ENCODE results near the gene SLC5A11. TPM values are rescaled to one million over a fixed set of nuclear protein-coding genes. Genes with fewer than 3 reads are reported as not detected.

Gene SLC5A11
- total RNA-seq, 1 experiment from 2014 or later, result 0.22 TPM

GRCh38 chr16:24820522-24820921 lies 25.2 kb upstream of the SLC5A11 start:
- Histone ChIP-seq H2BK20ac (ENCODE audit: low read depth, low read length, poor library complexity, severe bottlenecking) (no peak overlapping the region), H3K4me2 (ENCODE audit: insufficient read depth, insufficient read length, low read length) (no peak overlapping the region), H3K18ac (ENCODE audit: insufficient read length, low read depth, low read length) (no peak overlapping the region), H3K56ac (ENCODE audit: insufficient read length, low read depth, low read length) (no peak overlapping the region), H3K79me2 (ENCODE audit: insufficient read depth, low read length) (no peaks in the 10 kb centered on the region), H2BK120ac (ENCODE audit: low read depth, low read length, poor library complexity, severe bottlenecking) (no peak overlapping the region), H3K9ac (ENCODE audit: extremely low read depth, insufficient read length, low read length) (no peak overlapping the region), H3T11ph (ENCODE audit: low read length) (no peak overlapping the region), H4K91ac (ENCODE audit: insufficient read length, low read depth, low read length) (no peak overlapping the region), H3K27ac (ENCODE audit: insufficient read length, low read depth, low read length) (no peak overlapping the region), H3K27me3 (ENCODE audit: insufficient read depth, low read length) (no peaks in the 10 kb centered on the region), H3K9me3 (ENCODE audit: control insufficient read depth, low read depth, low read length) (no peaks in the 10 kb centered on the region), H2AFZ (ENCODE audit: low read length) (no peak overlapping the region), H2AK5ac (ENCODE audit: insufficient read length, low read length) (no peak overlapping the region), H3K4me1 (ENCODE audit: insufficient read depth, low read length) (no peaks in the 10 kb centered on the region), H3K4ac (ENCODE audit: low read depth, low read length) (no peak overlapping the region), H3K23ac (ENCODE audit: insufficient read length, low read depth, low read length) (no peak overlapping the region), H2BK12ac (ENCODE audit: insufficient read length, low read depth, low read length) (no peak overlapping the region), H4K5ac (ENCODE audit: insufficient read length, low read depth, low read length) (no peak overlapping the region), H4K20me1 (ENCODE audit: control insufficient read depth, insufficient read depth, insufficient read length) (peaks cover 2% of the 10 kb centered on the region), H3K23me2 (ENCODE audit: insufficient read length, low read depth, low read length, poor library complexity, severe bottlenecking) (no peaks in the 10 kb centered on the region), H2BK5ac (ENCODE audit: insufficient read length, low read length) (no peak overlapping the region), H4K8ac (replicated peaks; ENCODE audit: insufficient read length, low read depth, low read length) (no peak overlapping the region), H3K79me1 (ENCODE audit: insufficient read depth, low read depth, low read length, poor library complexity, severe bottlenecking) (no peaks in the 10 kb centered on the region), H2BK15ac (ENCODE audit: low read depth, low read length) (no peak overlapping the region), H3K14ac (ENCODE audit: insufficient read depth, low read length) (no peak overlapping the region)
- Mint-ChIP-seq H3K4me3 (no peak overlapping the region), H3K27me3 (ENCODE audit: low read depth) (no peaks in the 10 kb centered on the region; the same call in 1 of the 2 replicates), H3K27ac (peak overlapping the region in 1 of 3 experiments; percentile 90; a peak in 1 of 7 replicates), H3K9me3 (no peaks in the 10 kb centered on the region), H3K36me3 (ENCODE audit: insufficient read depth in 1 of 3, low read depth in 3 of 3) (peaks cover 53 to 95% (median 92%) of the 10 kb centered on the region in 3 experiments; a peak in 6 of 7 replicates), H3K4me1 (no peaks in the 10 kb centered on the region)
- DNase-seq, result no peak
- no CpG with 5 or more reads among the region's 1 CpG for WGBS (ENCODE audit: extremely low coverage, insufficient read length, low lambda C conversion rate)
- no peak for TF ChIP-seq CTCF (conservative IDR thresholded peaks at IDR 0.05)

All from H9 (cell line).